Esophagus squamous epithelium (tissue), 4 donors: Measurements from ENCODE around the gene OR1L8.

Experiments used
- CTCF ChIP-seq, 6 experiments: fragments of 450-650 bp in 4 of 6; fragments of 200-600 bp in 2 of 6; sonication (generic) in 2 of 6; IDR thresholded peaks; one replicate each; pipeline ENCODE4 v1.5.1; 2016 to 2019; ENCODE audit warnings: antibody characterized with exemption in 6 of 6, mild to moderate bottlenecking in 4 of 6, moderate library complexity in 4 of 6
- POLR2A ChIP-seq, 4 donors: fragments of 450-650 bp; IDR thresholded peaks; one replicate each; pipeline ENCODE4 v1.6.1; 2017; ENCODE audit warnings: antibody characterized with exemption in 4 of 4, mild to moderate bottlenecking in 4 of 4, moderate library complexity in 3 of 4

- TF ChIP-seq POLR2A (IDR thresholded peaks at IDR 0.05) (no peak), CTCF (IDR thresholded peaks at IDR 0.05) (no peak)
These were observed 21.7 kb downstream of the OR1L8 start for GRCh38 chr9:122561446-122561845.
